GM12878 (cell line): Measurements from ENCODE around the gene VSTM1. TPM values are rescaled to one million over a fixed set of nuclear protein-coding genes. Genes with fewer than 3 reads are reported as not detected.

Experiments
- ATAC-seq: fragments of 200-7000 bp; cut with Tn5 transposase; 3 replicates; pipeline ENCODE4 v1.9.1; 2020; ENCODE audit warnings: mild to moderate bottlenecking, moderate library complexity
- BruUV-seq: library from RNA; stranded (reverse); fragments of 400-500 nt; replicated peaks from 2 replicates; lab custom pipeline; 2021; lab: Mats Ljungman, UMichigan
- CTCF ChIA-PET: fragments of 300-600 bp; sonication (Branson Sonifier 250); formaldehyde crosslinking; extraction: SDS; loops from one replicate; lab custom pipeline; 2021; ENCODE audit warnings: inconsistent platforms; lab: Yijun Ruan, JAX
- POLR2A ChIA-PET: fragments of 350-600 bp; formaldehyde crosslinking; extraction: SDS; loops from one replicate; lab custom pipeline; 2021; ENCODE audit warnings: inconsistent platforms; lab: Charles Lee
- RAD21 ChIA-PET: fragments of 300-600 bp; sonication (Branson Sonifier 250); formaldehyde crosslinking; loops from one replicate; lab custom pipeline; 2023; ENCODE audit warnings: antibody characterized with exemption; ENCODE audit not compliant: unreplicated experiment; lab: Charles Lee
- SMC1A ChIA-PET: fragments of 300-600 bp; sonication (Branson Sonifier 250); formaldehyde crosslinking; loops from one replicate; lab custom pipeline; 2023; ENCODE audit not compliant: unreplicated experiment, uncharacterized antibody; lab: Charles Lee
- DNase-seq: peaks from one replicate; pipeline ENCODE4 v3.0.0-alpha.2; 2011; ENCODE audit warnings: low read depth, low spot score
- FAIRE-seq: peaks from 3 replicates; lab custom pipeline; 2011; peaks lifted over from hg19 to GRCh38; lab: Jason Lieb, UNC
- H2AFZ ChIP-seq: 2 replicates; pipeline ENCODE4 v1.6.0; 2011; ENCODE audit warnings: low read depth, low read length, control low read depth; ENCODE audit not compliant: control insufficient read depth
- H3K27ac ChIP-seq: 2 replicates; pipeline ENCODE4 v1.5.1; 2011; ENCODE audit warnings: control low read depth; ENCODE audit not compliant: control insufficient read depth, insufficient read depth
- H3K27me3 ChIP-seq, 2 experiments: replicated peaks in 1 of 2; 2 replicates each; pipeline versions ENCODE4 v1.6.0 to v1.6.1; 2011; ENCODE audit warnings: low read length in 1 of 2; ENCODE audit not compliant: control insufficient read depth in 2 of 2, insufficient read depth in 2 of 2
- H3K36me3 ChIP-seq, 2 experiments: 2 replicates each; pipeline ENCODE4 v1.5.1; 2011; ENCODE audit warnings: low read length in 1 of 2; ENCODE audit not compliant: control insufficient read depth in 2 of 2, insufficient read depth in 2 of 2
- H3K4me1 ChIP-seq: 2 replicates; pipeline ENCODE4 v1.6.1; 2011; ENCODE audit warnings: mild to moderate bottlenecking, low read length, moderate library complexity, mixed read lengths; ENCODE audit not compliant: control insufficient read depth, insufficient read depth
- H3K4me2 ChIP-seq: 2 replicates; pipeline ENCODE4 v1.6.0; 2011; ENCODE audit warnings: control low read depth; ENCODE audit not compliant: control insufficient read depth, insufficient read depth
- H3K4me3 ChIP-seq: fragments of 200-600 bp; sonication (generic); 2 replicates; pipeline ENCODE4 v1.5.1; 2016
- H3K79me2 ChIP-seq: 2 replicates; pipeline ENCODE4 v1.6.0; 2011; ENCODE audit warnings: low read length; ENCODE audit not compliant: control insufficient read depth, insufficient read depth
- H3K9ac ChIP-seq: 2 replicates; pipeline ENCODE4 v1.8.0; 2011; ENCODE audit warnings: low read length, control low read depth, mixed read lengths; ENCODE audit not compliant: control insufficient read depth, insufficient read depth
- H3K9me3 ChIP-seq: replicated peaks from 3 replicates; pipeline ENCODE4 v1.5.1; 2011; ENCODE audit warnings: mild to moderate bottlenecking, low read length; ENCODE audit not compliant: control insufficient read depth, insufficient read depth
- H4K20me1 ChIP-seq: 2 replicates; pipeline ENCODE4 v1.6.0; 2011; ENCODE audit not compliant: control insufficient read depth, insufficient read depth
- ATF3 ChIP-seq: IDR thresholded peaks from 2 replicates; pipeline ENCODE4 v1.6.1; 2011; ENCODE audit warnings: low read depth, mild to moderate bottlenecking, low read length, moderate library complexity, borderline replicate concordance; ENCODE audit errors: extremely low read depth
- CEBPB ChIP-seq, 2 experiments: fragments of 150-350 bp in 1 of 2; IDR thresholded peaks; 2 replicates each; pipeline ENCODE4 v1.6.1; 2012 to 2014; ENCODE audit warnings: low read depth in 2 of 2, low read length in 2 of 2, borderline replicate concordance in 1 of 2, inconsistent platforms in 1 of 2
- EED ChIP-seq: sonication (generic); IDR thresholded peaks from 2 replicates; pipeline ENCODE4 v1.6.1; 2016; ENCODE audit warnings: antibody characterized with exemption, low read depth
- GATAD2B ChIP-seq: fragments of 450-650 bp; conservative IDR thresholded peaks from 2 replicates; pipeline ENCODE4 v1.6.1; 2017; ENCODE audit warnings: low read depth, mild to moderate bottlenecking, moderate library complexity
- HDAC6 ChIP-seq: fragments of 200-600 bp; sonication (generic); IDR thresholded peaks from one replicate; pipeline ENCODE4 v1.8.0; 2017; ENCODE audit warnings: antibody characterized with exemption; ENCODE audit not compliant: unreplicated experiment
- JUND ChIP-seq: IDR thresholded peaks from 2 replicates; pipeline ENCODE4 v1.6.1; 2012; ENCODE audit warnings: low read depth, mild to moderate bottlenecking, low read length, improper control_type of control experiment, moderate library complexity
- KDM1A ChIP-seq: fragments of 200-600 bp; sonication (generic); IDR thresholded peaks from 2 replicates; pipeline ENCODE4 v1.6.1; 2016; ENCODE audit warnings: borderline replicate concordance
- NFIC ChIP-seq: IDR thresholded peaks from 2 replicates; pipeline ENCODE4 v1.6.1; 2012; ENCODE audit warnings: low read depth, mild to moderate bottlenecking, inconsistent platforms, low read length, moderate library complexity
- NFYB ChIP-seq: IDR thresholded peaks from 2 replicates; pipeline ENCODE4 v1.6.1; 2011; ENCODE audit warnings: low read depth, mild to moderate bottlenecking, low read length, improper control_type of control experiment, moderate library complexity; ENCODE audit not compliant: insufficient read depth
- POU2F2 ChIP-seq: IDR thresholded peaks from 3 replicates; pipeline ENCODE4 v1.6.1; 2011; ENCODE audit warnings: low read depth, mild to moderate bottlenecking, low read length, borderline replicate concordance
- SP1 ChIP-seq: IDR thresholded peaks from one replicate; pipeline ENCODE4 v1.6.1; 2011; ENCODE audit warnings: low read depth, low read length
- SREBF2 ChIP-seq: IDR thresholded peaks from 2 replicates; pipeline ENCODE4 v1.6.1; 2012; ENCODE audit warnings: mild to moderate bottlenecking, low read length
- STAT1 ChIP-seq: fragments of 450-650 bp; conservative IDR thresholded peaks from 2 replicates; pipeline ENCODE4 v1.6.1; 2014; ENCODE audit warnings: antibody characterized with exemption, mild to moderate bottlenecking
- TARDBP ChIP-seq: IDR thresholded peaks from 2 replicates; pipeline ENCODE4 v1.6.1; 2016; ENCODE audit warnings: borderline replicate concordance
- USF1 ChIP-seq: IDR thresholded peaks from 2 replicates; pipeline ENCODE4 v1.6.1; 2011; ENCODE audit warnings: borderline replicate concordance, low read depth, mild to moderate bottlenecking, moderate library complexity, mixed read lengths, low read length; ENCODE audit not compliant: insufficient read depth; ENCODE audit errors: extremely low read length
- ZBTB4 ChIP-seq: fragments of 450-650 bp; formaldehyde crosslinking; IDR thresholded peaks from 2 replicates; pipeline ENCODE4 v1.4.0; 2022; ENCODE audit warnings: mild to moderate bottlenecking, moderate library complexity
- ZNF217 ChIP-seq: fragments of 450-650 bp; IDR thresholded peaks from 2 replicates; pipeline ENCODE4 v1.6.1; 2017; ENCODE audit warnings: antibody characterized with exemption, mild to moderate bottlenecking
- WGBS: methylation state at CpG from one replicate; pipeline ENCODE4 v1.1.6; 2016; ENCODE audit warnings: low lambda C conversion rate; ENCODE audit not compliant: insufficient replicate concordance, insufficient coverage; ENCODE audit errors: missing lambda C conversion rate; 5-methylcytosine and 5-hydroxymethylcytosine counted together
- in situ Hi-C: fragments of 300-500 bp; cut with MboI; formaldehyde crosslinking; loops from 9 replicates; pipeline ENCODE4 v1.14.3; 2018; ENCODE audit warnings: mixed read lengths
- intact Hi-C: fragments of 100-400 bp; cut with micrococcal nuclease; formaldehyde crosslinking; loops from one replicate; pipeline ENCODE4 v1.14.2; 2022; ENCODE audit not compliant: unreplicated experiment
- polyA plus RNA-seq, 11 experiments: library from polyadenylated mRNA; depleted of rRNA in 4 of 11; unstranded in 6 of 11; stranded (reverse) in 5 of 11; fragments of >200 nt; fragmentation: Nextera tagmentation in 4 of 11; fragmentation: Illumina TruSeq in 1 of 11; extraction: Ambion mirVana in 4 of 11; extraction: Trizol in 1 of 11; gene quantifications; 1 replicate in 1 of 11; 2 replicates in 10 of 11; pipeline versions ENCODE4 v1.2.1 to v1.2.3, GENCODE V29; 2011 to 2016; ENCODE audit warnings: inconsistent platforms in 2 of 11, missing spikeins in 2 of 11, low read depth in 1 of 11
- total RNA-seq, 4 experiments: library from RNA; depleted of rRNA in 3 of 4; stranded (reverse); fragments of >200 nt in 3 of 4; fragmentation: Illumina TruSeq in 1 of 4; extraction: Trizol in 1 of 4; gene quantifications; 2 replicates each; pipeline versions ENCODE4 v1.2.1 to v1.2.3, GENCODE V29; 2013 to 2021

The VSTM1 gene
- total and polyA plus RNA-seq, 10 of the 15 experiments (the other 5 are each of a cell fraction or from before 2014, with no cell fraction given), result not detected

- no peak for TF ChIP-seq ZBTB4 (CRISPR knock-in tag)
- TF ChIP-seq, all 136 proteins: peak for 0
Observed at GRCh38 chr19:54062643-54063042, 1.1 kb downstream of the VSTM1 start (continued).

- ATAC-seq, result no peak
- no TSS peak for BruUV-seq
- POLR2A ChIA-PET, result no interaction called here
- WGBS, result 21% methylated on average over 4 of the region's 4 CpGs
- Histone ChIP-seq H3K4me1 (no peaks in the 10 kb centered on the region), H3K79me2 (no peaks in the 10 kb centered on the region), H3K4me3 (no peak overlapping the region), H3K9ac (no peak overlapping the region), H3K9me3 (no peaks in the 10 kb centered on the region; the same call in 2 of the 3 replicates), H3K4me2 (no peak overlapping the region), H3K27ac (no peak overlapping the region), H4K20me1 (no peaks in the 10 kb centered on the region), H3K27me3 (no peaks in the 10 kb centered on the region), H2AFZ (no peak overlapping the region), H3K36me3 (no peaks in the 10 kb centered on the region)
- TF ChIP-seq SREBF2, result no peak
- no peak for TF ChIP-seq JUND
- TF ChIP-seq HDAC6, result no peak
- no peak for TF ChIP-seq CEBPB (IDR thresholded peaks at IDR 0.05; ENCODE audit: borderline replicate concordance in 1 of 2, low read depth in 2 of 2, low read length in 2 of 2)
- TF ChIP-seq ZNF217, result no peak
- no peak for TF ChIP-seq SP1
- TF ChIP-seq EED, result no peak
- no peak for TF ChIP-seq USF1
- TF ChIP-seq STAT1, result no peak
- TF ChIP-seq GATAD2B, result no peak
- TF ChIP-seq ATF3, result no peak
- TF ChIP-seq TARDBP, result no peak
- no peak for TF ChIP-seq KDM1A
- TF ChIP-seq NFIC, result no peak
- TF ChIP-seq POU2F2, result no peak
- TF ChIP-seq NFYB, result no peak
- DNase-seq, result no peak
- no peak for FAIRE-seq
- intact Hi-C loops (no loop called here), in situ Hi-C loops (no loop called here)
- CTCF ChIA-PET, result no interaction called here
- SMC1A ChIA-PET, result no interaction called here
- RAD21 ChIA-PET, result no interaction called here
Observed at GRCh38 chr19:54047616-54048015, 16.1 kb downstream of the VSTM1 start.
